SH-SY5Y (cell line): ENCODE results near the gene SERPINA1.

Experiments used
- GATA2 ChIP-seq: IDR thresholded peaks from 2 replicates; pipeline ENCODE4 v1.6.1; 2011; ENCODE audit warnings: mild to moderate bottlenecking, low read depth, low read length
- GATA3 ChIP-seq: IDR thresholded peaks from 2 replicates; pipeline ENCODE4 v1.6.1; 2011; ENCODE audit warnings: low read depth, mild to moderate bottlenecking, low read length, moderate library complexity

Gene SERPINA1

GRCh38 chr14:94356379-94357056 lies 31.9 kb downstream of the SERPINA1 start:
- TF ChIP-seq GATA2 (no peak), GATA3 (no peak)

DNA sequence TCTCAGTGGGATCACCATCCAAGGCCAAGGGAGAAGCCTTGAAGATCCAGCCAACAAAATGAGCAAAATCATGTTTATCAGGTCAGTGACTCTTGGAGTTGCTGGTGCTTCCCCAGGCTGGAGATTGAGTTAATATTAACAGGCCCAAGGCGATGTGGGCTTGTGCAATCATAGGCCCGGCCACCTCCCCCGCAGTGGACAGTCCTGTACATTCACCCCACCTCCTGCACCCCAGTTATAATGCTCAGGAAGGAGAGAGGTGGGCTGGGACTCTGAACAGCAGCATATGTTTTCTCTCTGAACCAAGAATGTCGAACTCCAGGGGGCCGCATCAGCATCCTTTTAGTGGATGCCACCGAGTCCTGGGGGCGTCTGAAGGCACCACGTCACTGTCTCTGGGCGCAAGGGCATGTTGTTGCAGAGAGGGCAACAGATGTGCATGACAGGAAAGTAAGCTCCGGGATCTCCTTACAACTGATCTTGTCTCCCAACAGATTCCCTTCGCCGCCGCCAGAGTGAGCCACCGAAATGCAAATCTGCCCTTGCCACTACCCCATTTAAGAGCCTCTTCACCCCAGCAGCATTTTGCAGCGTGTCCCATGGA lies 33.1 kb downstream of the SERPINA1 start:
- TF ChIP-seq GATA3, result no peak
- TF ChIP-seq GATA2, result no peak

DNA sequence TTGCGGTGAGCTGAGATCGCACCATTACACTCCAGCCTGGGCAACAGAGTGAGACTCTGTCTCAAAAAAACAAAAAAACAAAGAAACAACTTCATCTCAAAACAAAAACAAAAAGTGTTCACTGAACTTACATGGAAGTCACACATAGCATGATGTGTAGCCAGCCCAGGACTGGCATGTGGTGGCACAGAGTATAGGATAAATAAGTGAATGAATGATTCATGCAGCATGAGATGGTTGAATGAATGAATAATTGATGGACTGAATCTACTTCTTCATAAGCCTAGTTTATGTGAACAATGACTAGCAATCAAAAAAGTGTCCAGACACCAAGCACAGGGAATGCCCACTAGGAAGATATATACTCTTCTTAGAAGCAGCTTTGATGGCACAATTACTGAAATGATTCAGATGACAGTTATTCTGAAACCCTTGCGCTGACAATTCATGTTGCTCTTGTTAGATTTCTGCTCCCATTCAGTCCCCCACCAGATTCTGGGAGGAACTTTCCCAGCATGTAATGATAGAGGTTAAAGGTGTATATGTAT lies 33.7 kb downstream of the SERPINA1 start:
- TF ChIP-seq GATA3 (no peak), GATA2 (no peak)

GRCh38 chr14:94349276-94349675 lies 39.1 kb downstream of the SERPINA1 start:
- TF ChIP-seq GATA2 (no peak), GATA3 (no peak)

DNA sequence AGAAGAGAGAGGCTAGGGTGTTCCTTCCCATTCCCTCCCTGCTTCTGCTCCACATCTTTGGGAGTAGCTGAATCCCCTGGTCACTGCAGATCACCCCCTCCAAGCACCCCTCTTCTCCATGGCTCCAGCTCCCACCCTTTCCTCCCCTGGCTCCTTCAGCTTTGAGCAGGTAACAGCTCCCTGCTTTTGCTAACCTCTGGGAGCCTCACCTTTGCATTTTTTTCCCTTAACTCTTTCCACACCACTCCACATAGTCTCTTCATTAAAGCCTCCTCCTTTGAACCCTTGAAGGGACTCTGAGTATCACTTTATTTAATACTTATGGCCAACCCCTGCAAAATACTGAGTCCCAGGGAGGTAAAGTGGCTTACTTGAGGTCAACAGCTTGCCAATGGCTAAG lies 39.6 kb downstream of the SERPINA1 start:
- TF ChIP-seq GATA2 (no peak), GATA3 (no peak)

DNA sequence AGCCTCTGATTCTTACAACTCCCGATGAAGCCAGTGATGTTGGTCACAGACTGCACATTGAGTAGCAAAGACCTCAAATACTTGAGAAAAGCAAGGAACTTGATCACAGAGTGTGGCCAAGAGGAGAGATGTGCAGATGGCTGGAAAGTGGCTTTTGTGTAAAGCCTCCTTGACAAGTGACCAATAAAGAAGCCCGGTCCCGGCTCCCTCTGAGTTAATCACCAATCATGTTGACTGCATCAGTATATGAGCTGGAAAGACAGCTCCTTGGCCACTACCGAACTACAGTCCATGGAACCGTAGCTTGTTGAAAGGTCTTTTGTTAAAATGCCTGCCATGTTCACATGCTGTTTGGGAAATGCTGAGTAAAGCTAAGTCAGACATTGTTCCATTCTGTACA lies 41.6 kb downstream of the SERPINA1 start:
- no peak for TF ChIP-seq GATA3
- TF ChIP-seq GATA2, result no peak

GRCh38 chr14:94345344-94346064 lies 42.9 kb downstream of the SERPINA1 start:
- no peak for TF ChIP-seq GATA3
- TF ChIP-seq GATA2, result no peak

DNA sequence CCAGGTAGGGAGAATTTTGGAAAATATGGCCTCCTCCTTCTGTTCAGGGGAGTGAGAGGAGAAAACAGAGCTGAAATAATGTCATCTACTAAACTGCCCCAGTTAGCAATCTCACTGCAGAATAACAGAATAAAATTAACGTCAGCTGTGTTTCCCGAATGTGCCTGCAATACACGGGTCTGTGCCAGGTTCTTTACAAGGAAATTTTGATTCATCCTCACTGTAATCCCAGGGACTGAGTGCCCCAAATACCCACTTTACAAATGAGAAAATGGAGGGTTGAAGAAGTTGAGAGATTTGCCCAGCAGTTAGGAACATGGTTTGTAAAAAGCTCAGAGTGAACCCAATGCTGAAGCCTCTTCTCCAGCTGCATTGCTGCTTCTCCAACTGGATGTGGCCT lies 44.0 kb downstream of the SERPINA1 start:
- no peak for TF ChIP-seq GATA3
- no peak for TF ChIP-seq GATA2

DNA sequence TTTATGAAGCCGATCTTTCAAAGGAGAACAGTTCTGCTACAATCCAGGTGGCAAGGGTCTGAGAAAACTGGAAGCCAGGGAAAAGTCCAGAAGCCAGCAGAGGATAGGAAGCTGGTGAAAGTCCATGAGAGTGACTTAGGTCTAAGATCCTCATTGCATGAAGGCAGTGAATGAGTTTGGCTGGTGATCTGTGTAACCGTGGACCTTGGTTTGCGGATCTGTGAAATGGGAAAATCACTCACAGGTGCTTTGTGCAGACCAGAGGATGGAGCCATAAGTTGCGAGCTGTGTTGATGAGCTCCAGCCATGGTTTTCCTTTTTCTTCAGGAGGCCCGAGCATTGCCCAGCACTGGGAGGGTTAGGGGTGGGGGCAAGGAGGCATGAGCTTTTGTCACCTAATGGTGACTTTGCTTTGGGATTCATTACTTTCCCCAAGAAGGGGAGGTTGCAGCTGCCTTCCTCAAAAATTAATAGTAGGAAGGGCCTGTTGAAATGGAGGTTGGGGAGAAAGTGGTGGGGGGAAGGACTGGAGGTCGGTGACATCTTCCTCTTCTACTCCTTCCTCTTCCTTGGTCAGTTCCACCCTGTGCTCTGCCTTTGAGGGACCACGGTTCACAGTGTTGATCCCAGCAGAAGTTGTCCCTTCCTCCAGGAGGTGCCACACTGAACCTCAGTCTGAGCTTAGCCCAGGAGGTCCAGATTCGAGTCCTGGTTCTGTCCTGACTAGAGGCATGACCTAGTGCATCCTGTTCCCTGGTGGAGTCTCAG lies 45.0 kb downstream of the SERPINA1 start:
- TF ChIP-seq GATA2 (no peak), GATA3 (no peak)

DNA sequence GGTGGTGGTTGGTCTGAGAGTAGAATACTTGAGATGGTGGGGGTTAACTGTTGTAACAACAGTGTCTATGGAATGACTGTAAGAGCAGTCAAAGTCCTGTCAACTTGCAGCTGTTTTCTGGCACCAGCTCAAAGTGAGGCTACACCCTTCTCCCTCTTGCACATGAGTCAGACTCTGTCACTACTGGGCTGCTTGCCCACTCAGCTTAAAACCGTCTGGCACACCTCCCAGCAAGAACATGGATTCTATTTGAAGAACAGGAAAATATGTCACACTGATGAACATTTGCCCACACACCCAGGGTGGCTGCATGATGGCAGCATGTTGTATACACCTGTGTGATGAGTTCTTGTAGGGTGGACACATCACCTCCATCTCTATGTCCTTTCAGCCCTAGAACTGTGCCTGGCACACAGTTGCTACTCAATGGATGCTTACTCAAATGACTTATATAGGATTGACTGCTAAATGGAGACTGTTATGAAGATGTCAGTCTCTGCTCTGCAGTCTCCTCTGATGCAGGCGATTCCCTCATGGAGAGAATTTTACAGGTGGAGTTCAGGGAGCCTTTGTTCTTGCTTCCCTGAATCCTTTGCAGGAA lies 46.0 kb downstream of the SERPINA1 start:
- no peak for TF ChIP-seq GATA3
- TF ChIP-seq GATA2, result no peak

DNA sequence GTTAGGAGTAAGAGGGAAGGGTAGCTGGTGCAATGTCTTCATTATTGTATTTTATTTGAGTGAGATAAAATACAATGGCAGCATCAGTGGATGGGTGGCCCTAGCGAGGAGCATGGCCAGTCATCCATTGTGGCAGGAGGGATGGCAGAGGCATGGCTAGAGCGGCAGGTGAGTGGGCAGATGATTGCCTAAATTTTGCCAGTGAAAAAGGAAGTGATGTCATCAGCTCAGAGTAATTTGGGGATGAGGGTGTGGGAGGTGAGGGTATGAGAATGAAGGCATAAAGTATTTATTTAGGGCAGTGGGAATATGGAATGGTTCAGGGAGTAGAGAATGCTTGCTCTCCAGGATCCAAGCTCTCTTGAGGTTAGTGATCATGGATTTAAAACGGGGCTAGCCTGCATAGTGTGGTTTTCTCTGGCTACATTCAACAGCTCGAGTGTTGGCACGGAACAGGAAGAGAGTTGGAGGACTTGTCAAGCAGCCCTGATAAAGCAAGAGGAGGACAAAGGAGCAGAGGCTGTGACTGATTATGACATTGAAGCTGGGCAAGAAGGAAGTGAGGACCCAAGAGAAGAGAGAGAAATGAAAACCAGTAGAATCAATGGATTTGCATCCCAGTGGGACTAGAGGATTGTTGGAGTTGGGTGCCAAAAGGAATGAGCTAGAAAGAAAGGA lies 46.6 kb downstream of the SERPINA1 start:
- no peak for TF ChIP-seq GATA2
- TF ChIP-seq GATA3, result no peak

DNA sequence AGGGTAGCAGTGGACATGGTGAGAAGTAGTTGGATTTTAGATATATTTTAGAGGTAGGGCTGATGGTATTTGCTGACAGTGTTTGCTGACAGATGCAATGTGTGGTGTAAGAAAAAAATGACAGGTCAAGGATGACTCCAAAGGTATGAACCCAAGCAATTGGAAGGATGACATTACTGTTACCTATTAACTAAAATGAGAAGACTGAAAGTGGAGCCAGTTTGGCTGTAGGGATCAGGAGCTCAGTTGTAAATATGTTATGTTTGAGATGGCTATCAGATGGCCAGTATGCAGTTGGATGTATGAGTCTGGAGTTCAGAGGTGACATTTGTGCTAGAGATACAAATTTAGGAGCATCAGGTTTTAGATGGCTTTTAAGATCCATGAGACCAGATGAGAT lies 47.9 kb downstream of the SERPINA1 start:
- TF ChIP-seq GATA3 (no peak), GATA2 (no peak)

DNA sequence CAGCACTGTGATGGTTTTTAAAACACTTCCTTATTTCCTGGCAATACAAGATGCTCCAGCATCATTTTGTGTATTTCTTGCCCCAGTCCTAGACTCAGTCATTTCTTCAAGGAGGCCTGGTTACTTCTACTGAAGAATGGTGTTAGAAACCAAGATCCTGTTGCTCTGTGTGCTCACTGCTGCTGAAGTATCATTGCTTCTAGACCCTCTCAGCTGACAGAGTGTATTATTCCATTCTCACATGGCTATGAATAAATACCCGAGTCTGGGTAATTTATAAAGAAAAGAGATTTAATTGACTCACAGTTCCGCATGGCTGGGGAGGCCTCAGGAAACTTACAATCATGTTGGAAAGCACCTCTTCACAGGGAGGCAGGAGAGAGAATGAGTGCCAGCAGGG lies 50.4 kb downstream of the SERPINA1 start:
- TF ChIP-seq GATA3, result no peak
- no peak for TF ChIP-seq GATA2
